ENCODE results near the gene NGFR.

Gene NGFR, protein sequence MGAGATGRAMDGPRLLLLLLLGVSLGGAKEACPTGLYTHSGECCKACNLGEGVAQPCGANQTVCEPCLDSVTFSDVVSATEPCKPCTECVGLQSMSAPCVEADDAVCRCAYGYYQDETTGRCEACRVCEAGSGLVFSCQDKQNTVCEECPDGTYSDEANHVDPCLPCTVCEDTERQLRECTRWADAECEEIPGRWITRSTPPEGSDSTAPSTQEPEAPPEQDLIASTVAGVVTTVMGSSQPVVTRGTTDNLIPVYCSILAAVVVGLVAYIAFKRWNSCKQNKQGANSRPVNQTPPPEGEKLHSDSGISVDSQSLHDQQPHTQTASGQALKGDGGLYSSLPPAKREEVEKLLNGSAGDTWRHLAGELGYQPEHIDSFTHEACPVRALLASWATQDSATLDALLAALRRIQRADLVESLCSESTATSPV

DNA sequence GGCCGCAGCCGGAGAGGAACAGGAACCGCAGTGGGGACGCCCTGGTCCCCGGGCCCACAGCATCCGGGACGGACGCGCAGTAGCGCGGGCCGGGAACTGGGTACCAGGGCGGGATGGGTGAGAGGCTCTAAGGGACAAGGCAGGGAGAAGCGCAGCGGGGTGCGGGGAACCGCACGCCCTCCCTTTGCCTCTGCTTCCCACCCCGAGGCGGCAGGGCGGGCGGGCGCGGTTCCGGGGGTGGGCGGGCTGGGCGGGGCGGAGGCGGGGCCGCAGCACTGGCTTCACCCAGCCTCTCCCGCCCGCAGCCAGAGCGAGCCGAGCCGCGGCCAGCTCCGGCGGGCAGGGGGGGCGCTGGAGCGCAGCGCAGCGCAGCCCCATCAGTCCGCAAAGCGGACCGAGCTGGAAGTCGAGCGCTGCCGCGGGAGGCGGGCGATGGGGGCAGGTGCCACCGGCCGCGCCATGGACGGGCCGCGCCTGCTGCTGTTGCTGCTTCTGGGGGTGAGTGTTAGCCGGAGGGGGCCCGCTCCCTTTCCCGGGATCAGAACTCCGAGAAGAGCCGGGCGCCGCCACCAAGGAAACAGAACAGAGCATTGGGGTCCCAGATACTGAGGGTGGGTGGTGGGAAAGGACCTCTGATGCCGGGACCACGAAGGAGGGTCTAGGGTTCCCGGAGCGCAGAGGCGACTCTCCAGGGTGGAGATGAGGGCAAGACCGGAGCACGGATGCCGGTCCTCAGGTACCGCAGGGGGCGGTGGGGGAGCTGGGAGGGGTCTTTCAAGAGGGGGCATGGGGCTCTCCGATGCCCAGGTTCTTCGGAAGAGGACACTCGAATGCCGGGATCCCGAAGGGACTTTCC, at the start of gene NGFR:
NGFR (plus strand) TSS at position 308 of the 856 bp plus-strand sequence; CDS start at position 433, 125 bp downstream.
- DNase-seq, result peak; percentile 96

DNA sequence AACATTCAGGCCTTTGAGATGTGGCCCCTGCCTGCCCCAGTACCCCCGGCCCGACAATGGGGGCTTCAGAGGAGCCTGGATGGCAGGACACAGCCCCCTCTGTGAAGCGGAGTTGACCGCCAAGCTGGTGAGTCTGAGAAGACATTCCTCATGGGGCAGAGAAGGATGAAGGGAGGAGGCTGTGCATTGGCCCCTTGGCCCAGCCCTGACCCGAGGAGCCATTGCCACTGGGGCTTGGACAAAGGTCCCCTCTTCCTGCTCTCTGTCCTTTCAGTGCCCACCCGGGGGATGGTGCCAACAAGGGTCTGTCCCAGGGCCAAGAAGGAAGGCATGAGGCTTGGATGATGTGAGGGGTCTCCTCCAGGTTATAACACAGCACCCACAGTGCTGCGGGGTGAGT, 49.5 kb upstream of the NGFR start:
- DNase-seq, result no peak

DNA sequence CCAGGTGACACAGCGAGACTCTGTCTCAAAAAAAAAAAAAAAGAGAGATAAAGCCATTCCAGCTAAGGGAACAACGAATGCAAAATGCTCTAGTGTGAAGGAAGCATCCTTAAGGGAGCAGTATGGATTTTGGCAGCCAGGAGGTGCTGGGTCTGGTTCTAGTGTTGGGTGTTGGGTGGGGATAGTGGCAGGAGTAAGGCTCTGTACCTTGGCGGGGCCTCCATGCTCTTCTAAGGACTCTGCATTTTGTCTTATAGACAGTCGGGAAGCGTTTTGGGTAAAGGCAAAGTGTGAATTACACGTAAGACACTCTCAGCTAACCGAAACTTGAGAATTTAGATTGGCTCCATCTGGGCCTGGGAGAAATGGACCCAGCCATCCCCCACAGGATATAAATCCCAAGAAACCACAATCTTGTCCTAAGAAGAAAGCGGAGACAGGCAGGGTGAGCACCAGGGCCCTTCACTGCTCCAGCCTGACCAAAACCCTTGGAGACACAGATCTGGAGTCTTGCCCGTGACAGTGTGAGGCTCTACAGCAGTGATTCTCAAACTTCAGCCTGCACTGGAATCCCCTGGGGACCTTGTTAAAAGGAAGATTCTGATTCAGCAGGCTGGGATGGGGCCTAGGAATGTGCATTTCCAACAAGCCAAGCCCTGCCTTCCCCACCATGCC, 47.3 kb upstream of the NGFR start:
- DNase-seq, result no peak

DNA sequence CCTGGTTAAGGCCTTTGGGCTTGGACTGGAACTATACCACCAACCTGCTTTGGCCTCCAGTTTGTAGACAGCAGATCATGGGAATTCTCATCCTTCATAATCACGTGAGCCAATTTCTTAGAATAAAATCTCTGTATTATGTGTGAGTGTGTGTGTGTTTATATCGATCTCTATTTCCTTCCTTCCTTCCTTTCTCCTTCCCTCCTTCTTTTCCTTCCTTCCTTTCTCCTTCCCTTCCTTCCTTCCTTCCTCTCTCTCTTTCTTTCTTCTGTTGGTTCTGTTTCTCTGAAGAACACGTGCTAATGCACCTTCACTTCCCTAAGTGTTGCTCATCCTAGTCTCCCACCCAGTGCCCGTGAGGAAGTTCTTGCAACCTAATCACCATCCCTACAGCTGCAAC, 44.9 kb upstream of the NGFR start:
- DNase-seq, result no peak

DNA sequence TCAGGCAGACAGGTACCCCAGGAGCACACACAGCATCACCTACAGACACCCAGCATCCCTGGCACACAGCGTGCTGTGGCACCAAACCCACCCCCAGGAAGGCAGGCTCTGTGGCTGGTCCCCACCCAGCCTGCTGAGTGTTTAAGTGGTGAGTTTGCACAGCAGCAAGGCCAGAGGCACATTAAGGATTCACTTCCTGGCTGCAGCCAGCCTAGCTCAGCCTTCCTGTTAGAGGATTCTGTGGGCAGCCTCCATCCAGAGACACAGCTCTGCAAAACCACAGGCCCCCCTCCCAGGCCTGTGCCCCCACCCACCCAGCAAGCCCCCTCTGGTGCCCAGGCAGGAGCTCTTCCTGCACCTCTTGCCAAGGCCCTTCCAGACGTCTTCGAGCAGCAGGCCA, 44.4 kb upstream of the NGFR start:
- DNase-seq, result no peak

DNA sequence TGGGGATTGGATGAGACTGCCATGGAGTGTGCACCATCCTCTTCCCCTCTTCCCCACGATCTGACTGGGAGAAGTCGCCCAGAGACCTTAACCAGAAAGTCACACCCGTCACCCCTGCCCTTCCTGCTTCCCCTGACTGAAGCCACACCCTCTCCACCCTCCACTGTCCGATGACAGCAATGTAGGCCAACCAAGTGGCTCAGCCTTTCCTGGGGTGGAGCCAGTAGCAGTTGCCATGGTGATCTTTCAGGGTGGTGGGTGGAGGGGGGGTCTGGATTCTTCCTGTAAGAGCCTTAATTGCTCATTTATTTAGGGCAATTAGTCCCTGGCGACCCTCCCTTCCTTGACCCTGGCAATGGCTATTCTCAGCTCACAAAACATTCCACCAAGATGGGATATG, 42.9 kb upstream of the NGFR start:
- no peak for DNase-seq

DNA sequence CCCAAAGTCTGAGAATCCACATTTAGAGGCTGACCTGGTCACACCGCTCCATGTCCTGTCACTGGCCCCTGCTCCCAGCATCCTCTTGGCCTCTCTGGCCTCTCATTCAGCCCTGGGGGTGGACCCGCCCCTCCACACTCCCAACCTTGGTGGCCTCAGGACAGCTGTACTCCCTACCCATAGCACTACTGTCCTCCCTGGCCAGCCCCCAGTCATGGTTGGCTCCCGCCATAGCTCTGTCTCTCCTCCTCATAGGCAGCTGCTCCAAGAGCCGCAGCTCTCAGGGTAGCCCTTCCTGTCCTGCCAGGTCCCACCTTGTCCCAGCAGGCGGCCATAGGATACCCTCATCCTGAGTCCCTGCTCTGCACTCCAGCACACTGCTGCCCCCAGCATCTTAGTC, 42.4 kb upstream of the NGFR start:
- no peak for DNase-seq

DNA sequence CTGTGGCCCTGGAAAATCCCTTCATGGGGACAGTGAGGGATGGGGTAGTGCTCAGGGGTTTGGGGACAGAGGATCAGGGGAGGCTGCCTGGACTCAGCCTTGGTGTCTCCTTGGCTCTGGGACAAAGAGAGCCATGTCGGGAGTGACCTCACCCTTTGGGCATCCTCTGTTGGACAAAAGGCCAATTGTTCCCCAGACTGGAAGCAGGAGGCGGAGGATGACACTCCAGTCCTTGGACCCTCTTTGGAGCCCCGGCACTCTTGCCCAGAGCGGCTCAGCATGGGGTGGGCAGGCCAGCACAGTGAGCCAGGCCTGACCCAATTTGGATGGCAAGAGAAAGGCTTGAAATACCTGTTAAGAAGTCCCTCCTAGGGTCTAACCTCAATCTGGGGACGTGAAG, 41.0 kb upstream of the NGFR start:
- DNase-seq, result no peak

DNA sequence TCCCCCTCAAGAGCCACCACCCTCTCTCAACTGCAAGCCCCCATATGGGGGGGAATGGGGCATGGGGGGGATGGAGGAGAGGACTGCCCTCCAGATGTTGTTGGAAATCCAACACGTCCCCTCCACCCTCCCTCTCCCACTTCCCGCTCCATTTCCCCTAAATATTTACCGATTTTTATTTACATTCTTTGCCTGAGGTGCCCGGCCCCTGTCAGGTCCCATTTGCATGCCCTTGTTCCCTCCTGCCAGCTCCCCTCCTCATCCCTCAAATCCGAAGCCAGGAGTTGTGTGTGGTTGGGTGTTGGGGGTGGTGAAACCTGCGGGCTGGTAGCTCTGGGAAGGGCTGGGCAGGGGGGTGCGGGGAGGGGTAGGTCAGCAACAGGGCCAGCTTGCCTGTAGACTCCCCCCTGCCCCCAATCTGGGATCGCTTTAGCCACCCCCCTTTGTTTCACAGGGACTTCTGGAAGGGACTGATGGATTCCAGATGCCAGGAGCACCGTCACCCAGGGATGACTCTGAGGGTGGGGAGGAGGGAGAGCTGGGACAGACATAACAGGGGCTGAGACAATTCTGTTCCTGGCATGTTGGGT, 39.7 kb upstream of the NGFR start:
- DNase-seq, result no peak

DNA sequence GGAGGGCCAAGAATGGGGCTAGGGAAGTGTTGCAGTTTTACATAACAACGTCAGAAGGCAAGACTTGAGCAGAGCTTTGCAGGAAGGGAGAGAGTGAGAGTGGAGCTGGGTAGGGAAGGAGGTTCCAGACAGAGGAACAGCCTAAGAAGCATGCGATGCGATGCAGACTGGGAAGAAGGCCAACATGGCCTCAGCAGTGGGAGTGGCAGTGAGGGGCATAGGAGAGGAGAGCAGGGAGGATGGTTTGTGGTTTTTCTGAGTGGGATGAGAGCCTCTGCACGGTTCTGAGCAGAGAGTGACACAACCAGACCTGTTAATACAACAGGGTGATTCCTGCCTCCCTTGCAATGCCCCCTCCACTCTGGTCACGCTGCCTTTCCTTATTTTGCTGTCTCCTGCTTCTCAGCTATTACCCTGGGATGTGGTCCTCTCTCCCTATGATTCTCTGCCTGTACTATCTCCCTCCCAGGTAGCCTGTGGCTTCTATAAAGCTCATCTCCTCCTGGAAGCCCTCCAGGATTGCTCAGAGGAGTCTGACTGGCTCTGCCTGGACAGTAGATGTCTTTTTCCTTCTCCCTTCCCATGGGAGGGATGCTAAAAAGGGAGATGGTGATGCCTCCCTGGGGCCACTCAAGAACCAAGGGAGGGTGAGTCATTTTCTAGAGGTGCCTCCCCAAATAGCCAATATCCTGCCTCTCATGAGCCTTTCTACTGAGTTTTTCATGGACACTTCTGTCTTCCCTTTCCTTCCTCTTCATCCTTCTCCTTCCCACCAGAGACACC, 38.7 kb upstream of the NGFR start:
- no peak for DNase-seq

DNA sequence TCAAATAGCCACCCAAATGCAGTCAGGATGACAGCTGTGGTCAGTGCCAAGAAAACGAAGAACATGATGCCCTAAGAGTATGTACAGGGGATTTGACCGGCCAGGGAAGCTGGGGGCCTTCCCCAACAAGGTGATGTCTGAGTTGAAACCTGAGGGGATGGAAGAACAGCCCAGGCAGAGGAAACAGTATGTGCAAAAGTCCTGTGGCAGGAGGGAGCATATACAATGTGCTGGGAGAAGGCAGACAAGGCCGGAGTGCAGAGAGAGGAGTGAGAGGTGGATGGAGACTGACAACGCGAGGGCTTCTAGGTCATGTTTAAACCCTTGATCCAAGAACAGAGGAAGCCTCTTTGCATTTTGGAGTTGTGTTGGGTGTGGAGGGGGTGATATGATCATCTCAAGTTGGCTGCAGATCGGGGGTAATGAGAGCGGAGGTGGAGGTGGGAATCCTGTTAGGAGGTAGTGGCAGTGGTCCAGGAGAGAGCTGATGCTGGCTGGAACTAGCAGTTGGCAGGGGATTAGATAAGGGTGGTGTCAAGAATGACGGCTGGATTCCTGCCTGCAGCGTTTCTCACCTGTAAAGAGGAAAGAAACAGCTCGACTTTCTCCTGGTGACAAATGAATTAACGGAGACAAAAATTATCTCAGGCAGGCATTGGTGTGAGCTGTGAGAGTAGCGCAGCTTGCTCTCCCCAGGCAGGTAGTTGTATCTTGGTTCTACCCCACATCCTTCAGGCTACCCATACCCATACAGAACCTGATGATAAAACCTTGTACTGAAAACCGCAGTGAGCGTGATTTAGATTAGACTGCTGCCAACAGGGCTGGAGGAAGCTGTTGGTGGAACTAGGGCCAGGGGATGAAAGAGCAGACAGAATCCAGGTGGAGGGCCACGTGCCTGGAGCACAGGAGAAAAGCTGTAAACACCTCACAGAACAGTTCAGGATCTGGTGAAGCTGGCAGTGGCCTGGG, 37.2 kb upstream of the NGFR start:
- DNase-seq, result no peak

DNA sequence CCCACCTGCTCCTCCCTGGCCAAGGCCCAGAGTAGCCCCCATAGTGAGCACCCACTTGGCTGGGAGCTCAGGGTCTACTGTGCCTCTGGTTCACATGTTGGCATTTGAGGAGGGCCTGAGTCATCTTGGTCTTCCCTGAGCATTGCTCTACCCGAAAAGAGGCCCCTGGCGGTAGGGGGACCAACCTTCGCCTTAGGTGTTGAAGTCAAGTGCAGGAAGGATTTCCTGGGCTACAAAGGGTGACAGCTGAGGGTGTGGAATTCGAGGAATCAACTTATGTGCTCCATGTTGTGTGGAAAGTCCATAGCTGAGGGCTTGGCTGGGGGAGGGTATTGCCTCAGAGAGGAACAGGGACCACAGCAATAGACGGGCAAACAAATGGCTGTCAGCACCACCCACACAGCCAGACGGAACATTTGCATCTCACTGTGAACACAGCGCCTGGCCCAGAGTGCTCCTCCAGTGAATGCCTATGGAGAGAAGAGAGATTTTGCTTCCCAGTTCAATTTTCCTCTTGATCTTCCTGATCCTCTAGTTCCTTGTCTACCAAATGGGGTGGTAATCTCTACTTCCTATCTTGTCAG, 35.6 kb upstream of the NGFR start:
- no peak for DNase-seq

DNA sequence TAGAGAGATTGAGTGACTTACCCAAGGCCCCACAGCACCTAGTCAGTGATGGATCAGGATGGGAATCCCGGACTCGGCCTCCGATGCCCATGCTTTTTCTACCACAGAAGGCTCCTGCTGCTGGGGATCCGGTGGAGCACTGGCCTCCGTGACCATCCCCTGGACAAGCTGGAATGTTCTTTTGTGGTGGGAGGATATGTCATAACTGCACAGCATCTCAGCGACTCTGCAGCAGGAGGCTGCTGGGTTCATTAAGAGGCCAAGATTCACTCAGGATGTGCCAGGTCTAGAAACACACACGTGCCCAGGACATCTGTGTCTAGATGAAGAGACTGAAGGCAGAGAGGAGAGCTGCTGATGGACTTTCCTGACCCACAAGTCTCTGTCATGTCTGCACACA, 34.7 kb upstream of the NGFR start:
- DNase-seq, result no peak

DNA sequence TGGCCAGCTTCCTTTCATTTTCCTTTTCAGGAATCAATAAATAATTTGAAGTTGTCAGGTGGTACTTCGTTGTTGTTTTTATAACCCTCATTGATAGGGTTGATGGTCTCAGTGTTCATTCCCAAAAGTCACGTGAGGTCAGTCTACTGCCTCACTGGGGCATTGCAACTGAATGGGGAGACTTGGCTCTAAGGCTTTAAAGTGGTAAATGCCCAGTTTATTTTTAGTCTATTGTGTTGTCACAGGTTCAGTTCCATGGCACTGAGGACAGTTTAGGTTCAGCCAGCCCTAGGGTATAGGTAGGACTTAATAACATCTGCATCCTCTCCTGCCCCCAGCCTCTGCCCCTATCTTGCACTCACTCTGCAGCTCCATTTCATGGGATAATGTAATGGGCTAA, 33.5 kb upstream of the NGFR start:
- no peak for DNase-seq

DNA sequence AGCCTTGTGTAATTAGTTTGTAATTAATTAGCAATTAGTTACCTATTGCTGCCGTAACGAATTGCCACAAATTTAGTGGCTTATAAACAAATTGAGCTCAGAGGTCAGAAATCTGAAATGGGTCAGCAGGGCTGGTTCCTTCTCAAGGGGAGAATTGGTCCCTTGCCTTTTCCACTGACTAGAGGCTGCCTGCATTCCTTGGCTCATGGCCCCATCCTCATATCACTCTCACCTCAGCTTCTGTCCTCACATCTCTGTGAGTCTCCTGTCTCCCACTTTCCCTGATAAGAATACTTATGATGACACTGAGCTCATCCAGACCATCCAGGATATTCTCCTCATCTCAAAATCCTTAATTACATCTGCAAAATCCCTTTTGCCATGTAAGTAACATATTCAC, 31.0 kb upstream of the NGFR start:
- no peak for DNase-seq

DNA sequence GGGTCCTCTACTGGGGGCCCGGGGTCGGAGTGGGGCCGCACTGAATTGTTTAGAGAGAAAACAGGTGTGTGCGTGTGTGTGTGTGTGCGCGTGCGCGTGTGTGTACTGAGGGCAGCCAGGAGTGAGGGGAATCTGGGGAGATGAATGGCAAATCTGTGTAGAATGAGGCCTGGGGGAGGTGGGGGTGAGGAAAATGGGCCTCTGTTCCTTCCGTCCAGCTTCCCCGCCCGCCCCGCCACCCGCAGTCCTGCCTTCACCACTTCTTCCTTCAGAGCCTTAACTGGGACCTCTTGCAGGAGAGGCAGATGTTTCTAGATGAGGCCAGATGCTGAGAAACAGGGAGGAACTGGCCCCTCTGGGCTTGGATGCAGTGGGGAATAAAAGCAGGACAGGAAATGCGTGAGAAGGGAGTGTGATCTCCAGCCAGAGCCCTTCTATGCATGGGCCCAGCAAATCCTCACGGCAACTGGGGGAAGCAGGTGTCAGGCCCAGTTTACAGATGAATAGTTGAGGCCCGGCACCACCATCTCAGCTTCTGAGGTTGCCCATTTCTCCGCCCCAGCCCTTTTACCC, 29.7 kb upstream of the NGFR start:
- DNase-seq, result no peak

DNA sequence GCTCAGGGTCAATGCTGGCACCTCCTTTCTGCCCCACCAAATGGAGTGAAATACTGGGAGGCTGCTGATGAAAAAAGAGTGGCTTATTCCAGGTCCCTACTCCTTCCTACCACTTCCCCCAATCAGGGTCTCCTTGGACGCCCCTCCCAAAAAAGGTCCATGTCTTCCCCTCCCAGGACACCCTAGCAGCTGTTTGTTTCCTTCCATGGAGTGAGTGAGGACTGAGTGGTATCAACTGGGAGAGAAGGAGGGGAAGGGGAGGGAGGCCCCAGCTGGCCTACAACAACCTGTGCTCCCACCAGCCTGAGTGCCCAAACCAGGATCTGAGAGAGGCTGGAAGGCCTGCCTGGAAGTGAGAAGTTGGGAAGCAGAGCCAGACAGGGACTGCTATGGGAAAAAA, 28.7 kb upstream of the NGFR start:
- no peak for DNase-seq

DNA sequence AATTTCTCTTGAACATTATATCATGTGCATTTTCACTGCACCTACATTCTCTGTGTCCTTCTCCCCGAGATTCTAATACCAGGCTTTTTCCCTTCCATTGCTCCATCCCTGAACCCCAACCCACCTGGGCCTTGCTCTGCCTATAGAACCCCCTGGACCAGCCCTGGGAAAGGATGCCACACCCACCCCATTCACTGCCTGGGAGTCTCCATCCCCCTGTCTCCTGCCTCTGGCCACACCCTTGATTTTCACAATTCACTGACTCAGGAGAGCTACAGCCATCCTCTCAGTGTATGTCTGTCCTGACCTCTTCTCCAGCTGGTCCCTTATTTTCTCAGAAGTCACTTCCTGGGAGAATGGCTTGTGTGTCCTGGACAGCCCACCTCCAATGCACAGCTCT, 27.9 kb upstream of the NGFR start:
- DNase-seq, result no peak

DNA sequence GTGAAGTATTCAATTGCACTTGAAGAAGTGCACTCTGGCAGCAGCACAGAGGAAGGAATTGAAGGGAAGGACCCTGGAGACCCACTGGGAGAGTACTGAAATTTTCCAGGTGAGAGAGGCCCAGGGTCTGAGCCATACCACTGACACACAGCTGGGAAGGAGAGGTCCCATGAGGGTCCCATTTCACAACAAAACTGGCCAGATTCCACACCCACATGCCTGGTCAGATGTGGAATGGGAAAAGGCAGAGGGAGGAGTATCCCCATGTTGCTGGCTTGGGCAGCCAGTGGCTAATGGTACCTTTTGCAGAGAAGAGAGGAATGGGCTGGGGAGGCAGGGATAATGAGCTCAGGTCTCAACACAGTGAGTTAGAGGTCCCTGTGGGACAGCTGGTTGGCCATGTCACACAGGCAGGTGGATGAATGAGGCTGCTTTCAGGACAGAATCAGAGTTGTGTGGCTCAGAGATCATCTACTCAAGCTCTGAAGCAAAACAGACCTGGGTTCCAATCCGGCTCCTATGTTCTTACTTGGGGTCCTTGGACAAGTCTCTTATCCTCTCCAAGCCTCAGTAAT, 26.2 kb upstream of the NGFR start:
- no peak for DNase-seq
